Measurements from ENCODE around the gene IQSEC1. TPM values are rescaled to one million over a fixed set of nuclear protein-coding genes. Genes with fewer than 3 reads are reported as not detected.

IQSEC1 gene
- total and polyA plus RNA-seq, 10 of the 15 experiments (the other 5 are each of a cell fraction or from before 2014, with no cell fraction given), result 0.92 to 55.2 (median 8.5) TPM

DNA sequence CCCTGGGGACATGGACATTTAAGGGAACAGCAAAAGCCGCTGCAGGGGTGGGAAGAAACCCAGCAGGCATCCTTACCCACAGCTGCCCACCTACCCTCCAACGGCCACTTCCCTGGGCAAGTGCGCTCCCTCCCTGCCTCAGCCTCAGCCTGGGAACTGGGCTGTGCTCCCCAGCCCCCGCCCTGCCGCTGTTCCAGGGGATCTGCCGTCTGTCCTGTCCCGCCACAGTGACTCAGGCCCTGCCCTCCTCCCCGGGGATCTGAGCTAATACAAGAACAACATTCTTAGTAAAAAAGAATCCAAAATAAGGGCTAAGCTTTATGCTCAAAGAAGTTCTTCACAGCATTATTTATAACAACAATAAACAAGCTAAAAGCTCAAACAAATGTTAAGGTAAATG is 7.4 kb upstream of the IQSEC1 start (continued):
- TF ChIP-seq SUZ12 (IDR thresholded peaks at IDR 0.05; ENCODE audit: unreplicated experiment), result no peak
- TF ChIP-seq PAX5 (IDR thresholded peaks at IDR 0.05; ENCODE audit: borderline replicate concordance, low read depth, low read length), result no peak
- no peak for TF ChIP-seq HDGF (IDR thresholded peaks at IDR 0.05)

DNA sequence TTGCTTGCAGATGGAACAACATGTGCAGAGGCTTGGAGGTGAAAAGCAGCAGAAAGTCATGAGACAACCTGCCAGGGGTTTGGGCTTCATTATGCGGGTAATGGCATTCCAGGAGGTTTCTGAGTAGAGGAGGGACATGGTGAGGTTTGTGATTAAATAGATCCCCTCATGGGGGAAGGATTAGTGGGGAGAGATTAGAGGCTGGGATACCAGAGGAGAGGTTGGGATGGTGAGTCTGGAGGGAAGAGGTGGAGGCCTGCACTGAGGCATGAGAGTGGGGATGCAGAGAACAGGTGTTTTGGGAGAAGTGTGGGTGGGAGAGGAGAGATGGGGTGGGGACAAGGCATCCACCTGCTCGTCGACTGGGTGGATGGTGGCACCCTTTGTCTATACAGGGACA is 6.8 kb upstream of the IQSEC1 start:
- RAD21 ChIA-PET (ENCODE audit: unreplicated experiment), result no interaction called here
- in situ Hi-C loops (cut with MboI) (no loop called here), intact Hi-C loops (cut with micrococcal nuclease; ENCODE audit: unreplicated experiment) (no loop called here)
- 42% methylated on average over 3 of the region's 3 CpGs for WGBS (ENCODE audit: insufficient coverage, insufficient replicate concordance, low lambda C conversion rate, missing lambda C conversion rate)
- no peaks in the 10 kb centered on the region for H3K36me3 ChIP-seq (ENCODE audit: control insufficient read depth in 2 of 2, insufficient read depth in 2 of 2, low read length in 1 of 2)
- no TSS peak for BruUV-seq (replicated peaks)
- no peaks in the 10 kb centered on the region for H4K20me1 ChIP-seq (ENCODE audit: control insufficient read depth, insufficient read depth)
- TF ChIP-seq EED (IDR thresholded peaks at IDR 0.05; ENCODE audit: low read depth), result no peak
- TF ChIP-seq ESRRA (IDR thresholded peaks at IDR 0.05; ENCODE audit: low read length), result no peak
- no peak for TF ChIP-seq TBL1XR1 (IDR thresholded peaks at IDR 0.05; ENCODE audit: low read depth, low read length)
- TF ChIP-seq IRF4 (IDR thresholded peaks at IDR 0.05; ENCODE audit: low read depth, low read length), result no peak
- TF ChIP-seq YY1 (IDR thresholded peaks at IDR 0.05; ENCODE audit: low read depth, low read length), result no peak
- TF ChIP-seq NFYB (IDR thresholded peaks at IDR 0.05; ENCODE audit: insufficient read depth, low read depth, low read length), result no peak
- no peak for TF ChIP-seq ZNF217 (IDR thresholded peaks at IDR 0.05)
- TF ChIP-seq, protein P1, sequence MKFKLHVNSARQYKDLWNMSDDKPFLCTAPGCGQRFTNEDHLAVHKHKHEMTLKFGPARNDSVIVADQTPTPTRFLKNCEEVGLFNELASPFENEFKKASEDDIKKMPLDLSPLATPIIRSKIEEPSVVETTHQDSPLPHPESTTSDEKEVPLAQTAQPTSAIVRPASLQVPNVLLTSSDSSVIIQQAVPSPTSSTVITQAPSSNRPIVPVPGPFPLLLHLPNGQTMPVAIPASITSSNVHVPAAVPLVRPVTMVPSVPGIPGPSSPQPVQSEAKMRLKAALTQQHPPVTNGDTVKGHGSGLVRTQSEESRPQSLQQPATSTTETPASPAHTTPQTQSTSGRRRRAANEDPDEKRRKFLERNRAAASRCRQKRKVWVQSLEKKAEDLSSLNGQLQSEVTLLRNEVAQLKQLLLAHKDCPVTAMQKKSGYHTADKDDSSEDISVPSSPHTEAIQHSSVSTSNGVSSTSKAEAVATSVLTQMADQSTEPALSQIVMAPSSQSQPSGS (IDR thresholded peaks at IDR 0.05; ENCODE audit: low read length), result no peak
- TF ChIP-seq STAT1 (conservative IDR thresholded peaks at IDR 0.05), result no peak
- H2AFZ ChIP-seq (ENCODE audit: control insufficient read depth, low read depth, low read length), result no peak overlapping the region
- H3K27ac ChIP-seq (ENCODE audit: control insufficient read depth, insufficient read depth), result no peak overlapping the region
- H3K27me3 ChIP-seq (replicated peaks in 1 of 2; ENCODE audit: control insufficient read depth in 2 of 2, insufficient read depth in 2 of 2, low read length in 1 of 2), result peaks cover 0 to 4% of the 10 kb centered on the region in 2 experiments; a peak in 2 of 4 replicates
- H3K9me3 ChIP-seq (replicated peaks; ENCODE audit: control insufficient read depth, insufficient read depth, low read length), result no peaks in the 10 kb centered on the region
- SMC1A ChIA-PET (ENCODE audit: uncharacterized antibody, unreplicated experiment), result interaction anchor here (1.3 to 1.4 kb wide), 2 partner anchors 57 to 373 kb away, joined by 3 to 5 read pairs; no protein-coding TSS in a partner anchor
- H3K4me3 ChIP-seq, result no peak overlapping the region
- no peak for ATAC-seq
- no peaks in the 10 kb centered on the region for H3K79me2 ChIP-seq (ENCODE audit: control insufficient read depth, insufficient read depth, low read length)
- H3K4me2 ChIP-seq (ENCODE audit: control insufficient read depth, insufficient read depth), result no peak overlapping the region
- DNase-seq (ENCODE audit: low read depth, low spot score), result no peak
- no peak overlapping the region for H3K9ac ChIP-seq (ENCODE audit: control insufficient read depth, insufficient read depth, low read length)
- POLR2A ChIA-PET, result no interaction called here
- CTCF ChIA-PET, result interaction anchor here (0.9 kb wide), 1 partner anchor 381 kb away, joined by 3 read pairs; no protein-coding TSS in a partner anchor
- peaks cover 16% of the 10 kb centered on the region for H3K4me1 ChIP-seq (ENCODE audit: control insufficient read depth, insufficient read depth, low read length)
- FAIRE-seq, result no peak

Measured in GM12878 (cell line).